ENCODE measurements around the gene LDAF1.
"Not testable (repeated sequence)": the region's sequence is repeated elsewhere in the genome, so short reads cannot be mapped to it uniquely, and the experiment has no call there.

LDAF1 gene

GRCh38 chr16:21158208-21159110 lies at the start of gene LDAF1:
Gene LDAF1, plus strand, starts transcription at chr16:21158674. Its CDS starts 2,509 bp downstream, at chr16:21161183.
- peak; percentile 28 to 46 for DNase-seq (ENCODE audit: low read depth in 2 of 2, low spot score in 1 of 2)

DNA sequence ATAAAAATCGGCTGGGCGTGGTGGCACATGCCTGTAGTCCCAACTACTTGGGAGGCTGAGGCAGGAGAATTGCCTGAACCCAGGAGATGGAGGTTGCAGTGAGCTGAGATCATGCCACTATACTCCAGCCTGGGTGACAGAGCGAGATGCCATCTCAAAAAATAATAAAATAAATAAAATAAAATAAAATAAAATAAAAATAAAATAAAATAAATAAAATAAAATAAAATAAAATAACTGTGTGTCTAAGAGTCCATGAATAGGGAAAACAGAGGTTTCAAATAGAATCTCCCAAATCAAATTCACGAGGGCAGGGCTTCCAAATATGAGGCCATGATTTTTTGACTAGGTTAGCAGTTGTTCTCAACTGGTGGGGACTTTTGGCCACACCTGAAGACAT lies 42.9 kb upstream of the LDAF1 start:
- DNase-seq (ENCODE audit: low read depth in 2 of 2, low spot score in 1 of 2), result not testable (repeated sequence)

GRCh38 chr16:21116148-21116693 lies 42.3 kb upstream of the LDAF1 start:
- no peak for DNase-seq (ENCODE audit: low read depth in 2 of 2, low spot score in 1 of 2)

DNA sequence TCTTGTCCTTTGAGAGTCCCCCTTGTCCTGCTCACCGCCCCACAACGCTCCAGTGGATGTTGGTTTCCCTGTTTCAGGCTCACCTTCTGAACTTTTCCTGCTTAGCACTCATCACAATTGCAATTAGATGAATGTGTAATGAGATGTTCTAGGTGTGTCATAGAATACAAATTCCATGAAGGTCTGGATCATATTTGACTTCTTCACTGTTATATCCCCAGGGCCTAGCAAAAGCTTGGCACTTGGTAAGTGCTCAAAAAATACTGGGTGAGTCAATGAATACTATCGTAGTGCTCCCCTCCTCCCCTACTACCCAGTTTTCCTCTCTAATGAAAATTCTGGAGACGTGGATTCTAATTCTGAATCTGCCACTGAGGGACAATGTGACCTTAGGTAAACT lies 40.9 kb upstream of the LDAF1 start:
- DNase-seq (ENCODE audit: low read depth in 2 of 2, low spot score in 1 of 2), result no peak

DNA sequence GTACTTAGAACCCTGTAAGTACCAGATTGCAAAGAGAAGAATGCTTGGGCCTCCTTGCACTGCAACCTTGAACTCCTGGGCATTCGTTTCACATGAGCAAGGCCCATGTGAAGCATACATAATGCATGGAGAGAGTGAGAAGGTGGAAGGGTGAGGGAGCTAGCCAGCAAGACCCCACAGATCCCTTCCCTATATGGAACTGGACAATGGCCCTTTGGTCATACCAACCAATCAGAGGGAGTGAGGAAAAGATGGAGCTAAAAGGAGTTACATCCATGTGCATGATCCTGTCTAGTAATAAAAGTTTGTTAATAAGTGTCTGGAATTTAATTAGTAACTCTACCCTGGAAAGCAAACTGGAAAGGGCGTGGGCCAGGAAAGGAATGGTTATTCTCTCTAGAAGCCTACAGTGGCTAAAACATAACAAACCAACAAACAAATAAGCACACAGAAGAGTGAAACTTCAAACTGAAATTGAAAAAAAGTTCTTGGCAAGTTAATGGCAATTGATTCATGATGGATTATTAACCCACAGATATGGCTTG lies 37.4 kb upstream of the LDAF1 start:
- no peak for DNase-seq (ENCODE audit: low read depth in 2 of 2, low spot score in 1 of 2)

DNA sequence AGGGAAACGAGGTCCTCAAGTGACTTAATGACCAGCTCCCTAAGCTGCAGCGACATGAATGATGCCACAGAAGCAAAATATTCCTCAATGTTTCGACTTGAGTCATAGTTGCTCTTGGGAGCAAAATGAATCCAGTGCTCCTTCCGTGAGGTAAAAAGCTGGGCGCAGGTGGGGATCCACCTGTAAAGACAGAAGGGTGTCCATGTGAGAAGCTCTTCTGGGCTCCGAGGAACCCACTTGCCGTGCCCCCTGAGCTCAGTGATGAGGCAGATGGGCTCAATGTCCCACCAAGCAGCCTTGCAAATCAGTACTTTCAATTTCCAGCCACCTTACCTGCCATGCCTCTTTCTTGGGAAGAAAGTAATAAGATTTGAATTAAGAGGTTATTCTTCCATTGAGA lies 33.3 kb upstream of the LDAF1 start:
- DNase-seq (ENCODE audit: low read depth in 2 of 2, low spot score in 1 of 2), result no peak

DNA sequence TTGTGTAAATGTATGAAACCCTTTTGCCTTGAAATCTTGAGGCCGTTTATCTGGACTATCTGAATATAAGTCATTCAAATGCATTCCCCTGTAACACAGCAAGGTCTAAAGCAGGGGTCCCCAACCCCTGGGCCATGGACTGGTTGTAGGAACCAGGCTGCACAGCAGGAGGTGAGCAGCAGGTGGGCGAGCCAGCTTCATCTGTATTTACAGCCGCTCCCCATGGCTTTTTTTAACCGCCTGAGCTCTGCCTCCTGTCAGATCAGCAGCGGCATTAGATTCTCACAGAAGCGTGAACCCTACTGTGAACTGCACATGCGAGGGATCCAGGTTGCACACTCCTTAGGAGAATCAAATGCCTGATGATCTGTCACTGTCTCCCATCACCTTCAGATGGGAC lies 32.0 kb upstream of the LDAF1 start:
- DNase-seq (ENCODE audit: low read depth in 2 of 2, low spot score in 1 of 2), result no peak

GRCh38 chr16:21128991-21129390 lies 29.5 kb upstream of the LDAF1 start:
- DNase-seq (ENCODE audit: low read depth in 2 of 2, low spot score in 1 of 2), result no peak

GRCh38 chr16:21130811-21131210 lies 27.7 kb upstream of the LDAF1 start:
- DNase-seq (ENCODE audit: low read depth in 2 of 2, low spot score in 1 of 2), result no peak

DNA sequence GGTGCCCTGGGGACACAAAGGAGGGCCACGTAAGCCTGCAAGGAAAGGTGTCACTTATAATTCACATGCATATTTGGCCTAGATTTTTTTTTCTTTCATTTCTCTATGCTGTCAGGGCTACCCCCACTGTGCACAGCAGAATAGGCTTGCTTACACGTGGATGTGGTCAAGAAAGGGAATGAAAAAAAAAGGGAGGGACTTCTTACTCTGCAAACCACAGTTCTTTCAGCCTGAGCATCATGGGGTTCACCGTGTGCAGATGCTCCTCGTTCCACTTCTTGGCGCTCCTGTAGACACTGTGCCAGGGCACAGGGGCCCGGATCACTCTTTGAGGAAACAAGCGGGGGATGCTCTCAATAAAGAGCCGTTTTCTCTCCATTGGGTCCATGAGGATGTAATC lies 24.4 kb upstream of the LDAF1 start:
- DNase-seq (ENCODE audit: low read depth in 2 of 2, low spot score in 1 of 2), result no peak

- DNase-seq (ENCODE audit: low read depth in 2 of 2, low spot score in 1 of 2), result no peak
Measured at GRCh38 chr16:21145738-21146137, 12.7 kb upstream of the LDAF1 start.

DNA sequence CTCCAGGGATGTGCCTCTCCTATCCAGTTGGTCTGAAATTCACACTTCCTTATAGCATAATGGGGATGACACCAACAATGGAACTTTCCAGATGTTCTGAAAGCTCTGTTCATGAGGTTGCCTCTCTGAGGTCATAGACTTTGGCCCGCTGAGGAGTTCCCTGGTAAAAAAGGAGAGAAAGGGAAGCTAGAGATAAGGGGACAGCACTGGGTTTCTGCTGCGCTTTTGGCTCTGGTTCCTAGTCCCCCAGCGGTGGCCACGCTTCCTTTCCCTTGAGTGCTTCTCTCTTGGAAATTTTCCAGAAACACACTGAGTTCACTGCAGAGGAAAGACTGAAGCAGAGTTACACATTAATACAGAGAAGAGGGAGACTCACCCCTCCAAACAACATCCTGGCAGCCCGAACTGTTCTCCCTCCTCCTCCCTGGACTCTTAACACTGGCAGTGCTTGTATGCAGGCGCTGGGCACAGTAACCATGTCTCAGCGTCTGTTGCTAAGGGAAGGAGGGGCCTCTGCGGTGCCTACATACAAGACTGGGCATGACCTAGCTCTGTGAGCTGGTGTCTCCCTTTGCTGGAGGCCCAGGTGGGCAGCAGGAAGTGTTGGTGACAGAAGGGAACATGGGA lies 8.0 kb upstream of the LDAF1 start, which contains the start of gene DNAH3:
Gene DNAH3, minus strand, starts transcription at position 472 of the 627 bp plus-strand sequence. CDS start 527 bp downstream, outside the sequence.
- DNase-seq (ENCODE audit: low read depth in 2 of 2, low spot score in 1 of 2), result no peak

DNA sequence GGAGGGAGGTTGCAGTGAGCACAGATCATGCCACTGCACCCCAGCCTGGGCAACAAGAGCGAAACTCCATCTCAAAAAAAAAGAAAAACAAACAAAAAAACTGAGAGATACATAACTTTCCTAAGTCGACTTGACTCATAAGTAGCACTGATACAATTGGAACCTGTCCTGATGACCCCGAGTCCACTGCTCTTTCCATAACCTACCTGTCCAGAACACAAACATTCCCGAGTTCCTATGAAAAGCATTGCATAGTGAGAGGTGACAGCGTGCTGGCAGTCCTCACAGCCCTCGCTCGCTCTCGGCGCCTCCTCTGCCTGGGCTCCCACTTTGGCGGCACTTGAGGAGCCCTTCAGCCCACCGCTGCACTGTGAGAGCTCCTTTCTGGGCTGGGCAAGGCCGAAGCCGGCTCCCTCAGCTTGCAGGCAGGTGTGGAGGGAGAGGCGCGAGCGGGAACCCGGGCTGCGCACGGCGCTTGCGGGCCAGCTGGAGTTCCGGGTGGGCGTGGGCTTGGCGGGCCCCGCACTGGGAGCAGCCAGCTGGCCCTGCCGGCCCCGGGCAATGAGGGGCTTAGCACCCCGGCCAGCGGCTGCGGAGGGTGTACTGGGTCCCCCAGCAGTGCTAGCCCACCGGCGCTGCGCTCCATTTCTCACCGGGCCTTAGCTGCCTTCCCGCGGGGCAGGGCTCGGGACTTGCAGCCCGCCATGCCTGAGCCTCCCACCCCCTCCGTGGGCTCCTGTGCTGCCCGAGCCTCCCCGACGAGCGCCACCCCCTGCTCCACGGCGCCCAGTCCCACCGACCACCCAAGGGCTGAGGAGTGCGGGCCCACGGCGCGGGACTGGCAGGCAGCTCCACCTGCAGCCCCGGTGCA lies 6.1 kb upstream of the LDAF1 start:
- DNase-seq (ENCODE audit: low read depth in 2 of 2, low spot score in 1 of 2), result not testable (repeated sequence)

GRCh38 chr16:21153124-21153729 lies 5.2 kb upstream of the LDAF1 start:
- not testable (repeated sequence) for DNase-seq (ENCODE audit: low read depth in 2 of 2, low spot score in 1 of 2)

DNA sequence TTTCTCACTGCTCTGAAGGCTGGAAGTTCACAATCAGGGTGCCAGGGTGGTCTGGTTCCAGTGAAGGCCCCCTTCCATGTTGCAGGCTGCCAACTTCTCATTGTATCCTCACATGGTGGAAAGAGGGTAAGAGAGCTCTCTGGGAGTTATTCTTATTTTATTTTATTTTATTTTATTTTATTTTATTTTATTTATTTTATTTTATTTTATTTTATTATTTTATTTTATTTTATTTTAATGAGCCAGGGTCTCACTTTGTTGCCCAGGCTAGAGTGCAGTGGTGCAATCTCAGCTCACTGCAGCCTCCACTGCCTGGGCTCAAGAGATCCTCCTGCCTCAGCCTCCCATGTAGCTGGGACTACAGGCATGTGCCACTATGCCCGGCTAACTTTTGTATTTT lies 2.5 kb upstream of the LDAF1 start:
- DNase-seq (ENCODE audit: low read depth in 2 of 2, low spot score in 1 of 2), result not testable (repeated sequence)

- DNase-seq (ENCODE audit: low read depth in 2 of 2, low spot score in 1 of 2), result no peak
Measured at GRCh38 chr16:21156767-21157467, 1.6 kb upstream of the LDAF1 start.

DNA sequence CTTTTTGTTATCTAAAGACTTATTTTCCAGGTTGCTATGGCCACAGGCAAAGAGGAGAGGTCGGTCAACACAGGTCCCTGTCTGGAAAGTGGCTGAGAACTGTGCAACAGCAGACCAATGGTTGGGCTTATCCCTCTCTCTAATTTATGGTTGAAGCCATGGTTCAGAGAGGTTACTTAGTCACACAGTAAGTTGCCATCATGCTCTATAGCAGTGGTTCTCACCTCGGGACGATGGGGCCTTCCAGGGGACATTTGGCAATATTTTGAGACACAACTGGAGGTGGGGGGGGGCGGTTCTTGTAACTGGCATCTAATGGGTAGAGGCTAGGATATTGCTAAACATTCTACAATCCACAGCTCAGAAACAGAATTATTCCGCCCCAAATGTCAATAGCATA lies 842 bp upstream of the LDAF1 start:
- no peak for DNase-seq (ENCODE audit: low read depth in 2 of 2, low spot score in 1 of 2)

- DNase-seq (ENCODE audit: low read depth in 2 of 2, low spot score in 1 of 2), result no peak
Measured at GRCh38 chr16:21159281-21159951, 942 bp downstream of the LDAF1 start.

GRCh38 chr16:21160276-21160675 lies 1.8 kb downstream of the LDAF1 start:
- DNase-seq (ENCODE audit: low read depth in 2 of 2, low spot score in 1 of 2), result no peak

All from stimulated activated CD8-positive, alpha-beta memory T cell treated with anti-CD3 and anti-CD28 coated beads, Interleukin-4, amount 100 ng/mL, for 1 hour (primary cell).